Posterior vena cava (tissue), 2 donors: ENCODE measurements around the gene NGF. TPM values are rescaled to one million over a fixed set of nuclear protein-coding genes. Genes with fewer than 3 reads are reported as not detected.

Source experiments
- DNase-seq: peaks from one replicate; pipeline ENCODE4 v3.0.0-alpha.2; 2020; ENCODE audit warnings: low spot score
- intact Hi-C, 2 donors: fragments of 100-400 bp; cut with DNase I; formaldehyde crosslinking; loops; one replicate each; pipeline versions ENCODE4 v1.14.1 to v1.14.2; 2022 to 2023
- total RNA-seq, 2 donors: library from RNA; stranded (reverse); fragmentation: NEBNext Ultra II Directional; extraction: Animal tissue kit (Norgen Biotek cat#: 25700); gene quantifications; one replicate each; pipeline ENCODE4 v1.2.1, GENCODE V29; 2021
- donor health status: DM: yes; HTN: yes; CAD: no.
- donor health status: DM: yes; HTN: yes; CAD: no.

Gene NGF
- total RNA-seq, 2 donors from 2014 or later, result 5.1 to 6.7 TPM

DNA sequence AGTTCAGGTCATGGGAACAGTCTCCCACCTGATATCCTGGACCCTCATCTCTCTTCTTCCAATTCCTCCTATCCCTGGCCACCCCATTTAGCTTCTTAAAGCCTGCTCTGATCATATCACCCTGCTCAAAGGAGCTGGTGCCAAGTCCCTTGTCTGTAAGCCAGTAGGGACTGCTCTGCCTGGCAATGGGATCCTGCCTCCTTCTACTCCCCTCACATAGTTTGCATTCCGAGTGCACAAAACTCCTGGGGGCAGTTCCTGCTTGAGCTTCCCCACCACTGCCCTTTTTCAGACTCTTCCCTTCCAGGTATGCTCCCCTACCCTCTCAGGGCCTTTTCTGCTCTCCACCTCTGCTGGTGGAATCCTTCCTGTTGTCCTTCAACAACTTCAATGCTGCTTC is 48.1 kb downstream of the NGF start:
- intact Hi-C loops, result no loop called here
- DNase-seq, result no peak

- intact Hi-C loops, result no loop called here
Observed at GRCh38 chr1:115288591-115289198, 49.4 kb downstream of the NGF start.

DNA sequence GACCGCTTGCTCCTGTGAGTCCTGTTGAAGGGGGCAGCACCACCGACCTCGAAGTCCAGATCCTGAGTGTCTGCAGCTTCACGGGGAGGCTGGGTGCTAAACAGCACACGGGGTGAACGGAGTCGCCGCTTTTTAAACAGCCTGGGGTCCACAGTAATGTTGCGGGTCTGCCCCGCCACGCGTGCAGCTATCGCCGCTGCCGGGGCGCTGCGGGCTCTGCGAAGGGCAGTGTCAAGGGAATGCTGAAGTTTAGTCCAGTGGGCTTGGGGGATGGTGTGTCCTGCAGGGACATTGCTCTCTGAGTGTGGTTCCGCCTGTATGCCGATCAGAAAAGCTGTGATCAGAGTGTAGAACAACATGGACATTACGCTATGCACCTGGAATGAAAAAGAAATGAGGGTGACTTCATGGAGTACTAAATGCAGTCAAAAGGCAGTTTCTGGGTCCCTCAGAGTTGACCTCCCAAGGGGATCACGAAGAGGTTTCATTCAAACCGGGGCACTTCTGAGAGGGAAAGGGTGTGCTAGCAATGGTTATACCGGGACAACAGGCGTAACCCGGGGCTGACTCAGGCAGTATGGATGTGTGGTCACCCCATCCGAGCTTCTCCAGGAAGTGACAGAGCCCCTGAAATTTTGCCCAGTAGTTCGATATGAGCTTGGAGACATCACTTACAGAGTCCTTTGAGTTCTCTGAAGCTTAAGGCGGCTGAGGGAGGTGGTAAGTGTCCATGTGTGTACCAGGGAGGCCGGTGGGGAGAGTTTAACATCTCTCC is 51.4 kb downstream of the NGF start:
- DNase-seq, result no peak
- intact Hi-C loops, result no loop called here

More at GRCh38 chr1:115288591-115289198, 49.4 kb downstream of the NGF start:
- DNase-seq, result no peak

DNA sequence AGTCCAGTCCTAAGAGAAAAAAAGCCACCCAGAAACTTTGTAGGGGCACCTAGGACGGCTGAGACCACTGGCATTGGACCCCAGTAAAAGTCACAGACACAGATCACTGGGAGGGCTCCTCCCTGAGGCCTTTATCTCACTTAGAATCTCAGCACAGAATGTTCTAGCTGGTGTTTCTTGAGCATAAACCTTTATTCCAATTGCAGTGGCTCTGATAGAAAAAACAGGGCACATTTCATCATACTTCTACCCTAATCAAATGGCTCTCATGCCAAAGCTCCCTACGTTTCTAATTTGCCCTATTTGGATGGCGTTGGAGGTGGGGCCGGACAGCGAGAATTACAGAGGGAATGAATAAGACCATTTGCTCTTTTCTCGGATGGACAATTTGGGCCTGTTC is 53.8 kb downstream of the NGF start:
- DNase-seq, result no peak
- intact Hi-C loops, result no loop called here

GRCh38 chr1:115283681-115284146 is 54.3 kb downstream of the NGF start:
- intact Hi-C loops, result no loop called here

DNA sequence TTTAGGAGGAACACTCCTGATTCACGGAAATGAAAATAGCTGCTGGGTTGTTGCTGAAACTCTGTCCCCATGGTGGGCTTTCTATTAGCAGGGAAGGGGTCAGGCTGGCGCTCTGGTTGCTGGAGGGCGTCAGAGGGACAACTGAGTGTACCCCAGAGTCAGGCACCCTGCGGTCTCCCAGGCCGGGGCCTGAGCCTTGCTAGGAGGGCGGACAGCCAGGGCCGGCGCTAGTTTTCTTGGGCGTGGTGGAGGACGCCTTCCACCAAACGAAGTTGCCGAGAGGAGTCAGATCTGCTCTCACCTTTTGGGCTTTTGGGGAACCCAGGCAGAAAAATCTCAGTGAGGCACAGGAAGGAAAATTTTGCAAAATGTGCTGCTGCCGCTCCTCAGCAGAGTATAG is 54.8 kb downstream of the NGF start:
- peak; percentile 83 for DNase-seq
- intact Hi-C loops, result no loop called here

More at GRCh38 chr1:115283681-115284146, 54.3 kb downstream of the NGF start:
- peak; percentile 85 for DNase-seq

DNA sequence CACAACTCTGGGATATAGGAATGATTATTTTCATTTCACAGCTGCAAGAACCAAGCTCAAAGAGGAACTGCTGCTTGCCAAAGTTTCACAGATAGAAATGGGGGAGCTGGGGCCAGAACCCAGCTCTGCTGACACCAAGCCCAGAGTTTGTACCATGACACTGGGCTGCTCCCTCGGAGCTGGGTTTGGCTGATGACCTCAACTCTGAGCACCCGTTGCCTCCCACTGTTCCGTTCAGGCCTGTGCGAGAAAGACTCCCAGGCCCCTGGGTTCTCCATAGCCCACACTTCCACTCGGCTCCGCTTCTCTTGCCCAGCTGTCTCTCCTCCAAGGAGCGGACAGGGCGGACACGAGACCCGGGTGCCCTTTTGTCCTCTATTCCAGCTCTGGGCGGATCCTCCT is 55.2 kb downstream of the NGF start:
- intact Hi-C loops, result no loop called here
- DNase-seq, result peak; percentile 92

DNA sequence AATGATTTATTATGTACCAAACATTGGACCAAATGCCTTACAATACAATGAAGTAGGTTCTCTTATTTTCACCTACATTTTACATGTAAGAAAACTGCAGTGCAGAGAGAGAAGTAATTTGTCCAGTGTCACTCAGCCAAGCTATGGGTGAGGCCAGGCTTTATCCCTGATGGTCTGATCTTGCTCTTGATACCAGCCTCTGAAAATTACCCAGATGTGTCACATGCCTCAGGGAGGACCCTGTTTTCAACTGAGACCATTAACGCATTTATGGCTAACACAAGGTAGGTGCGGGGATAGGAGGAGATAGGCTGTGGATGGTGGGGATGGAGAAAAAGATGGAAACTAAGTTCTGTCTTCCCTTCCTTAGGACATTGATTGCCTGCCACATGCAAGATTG is 56.9 kb downstream of the NGF start:
- intact Hi-C loops, result no loop called here
- no peak for DNase-seq

DNA sequence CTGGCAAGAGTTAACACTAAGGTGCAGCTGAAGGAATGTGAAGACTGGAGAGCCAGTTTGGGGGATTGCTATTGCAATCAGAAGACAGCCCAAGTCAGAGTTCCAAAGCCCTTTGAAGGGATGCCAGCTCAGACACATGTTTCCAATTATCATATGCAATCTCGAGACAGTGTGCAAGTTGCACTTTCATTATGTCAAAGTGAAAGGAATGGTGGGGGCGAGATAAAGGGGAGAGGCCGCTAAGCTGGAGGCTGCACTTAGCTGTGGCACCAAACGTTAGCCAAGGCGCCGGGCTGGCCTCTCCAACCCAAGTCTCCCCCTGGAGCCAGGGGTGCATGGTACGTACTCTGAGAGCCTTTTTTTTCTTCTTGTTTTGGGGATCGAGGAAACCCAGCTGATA is 58.0 kb downstream of the NGF start:
- intact Hi-C loops, result no loop called here
- DNase-seq, result no peak

GRCh38 chr1:115278211-115278610 is 59.8 kb downstream of the NGF start:
- intact Hi-C loops, result loop anchor here in 1 of 2 donors (10.0 kb wide), 2 partner anchors 177 to 563 kb away; partner anchors contain the start of gene NRAS
- DNase-seq, result no peak

DNA sequence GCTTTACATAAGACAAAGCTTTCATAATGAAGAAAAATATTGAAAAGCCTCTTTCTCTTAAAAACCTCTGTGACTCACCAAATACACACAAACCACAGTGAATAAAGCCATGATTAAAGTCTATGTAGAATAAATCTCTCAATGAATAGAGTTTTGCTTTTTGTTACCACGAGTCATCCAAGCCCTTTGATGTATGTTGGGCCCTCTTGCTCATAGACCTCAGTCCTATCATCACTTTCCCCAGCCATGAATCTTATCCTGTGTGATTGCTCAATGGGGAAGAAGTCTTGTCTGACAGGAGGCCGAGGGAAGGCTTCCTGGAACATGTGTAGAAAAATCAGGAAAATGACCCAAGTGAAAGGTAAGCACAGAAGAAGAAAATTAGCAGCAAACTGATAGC is 60.8 kb downstream of the NGF start:
- intact Hi-C loops, result loop anchor here in 1 of 2 donors (10.0 kb wide), 2 partner anchors 178 to 562 kb away; partner anchors contain the start of gene NRAS
- DNase-seq, result no peak

DNA sequence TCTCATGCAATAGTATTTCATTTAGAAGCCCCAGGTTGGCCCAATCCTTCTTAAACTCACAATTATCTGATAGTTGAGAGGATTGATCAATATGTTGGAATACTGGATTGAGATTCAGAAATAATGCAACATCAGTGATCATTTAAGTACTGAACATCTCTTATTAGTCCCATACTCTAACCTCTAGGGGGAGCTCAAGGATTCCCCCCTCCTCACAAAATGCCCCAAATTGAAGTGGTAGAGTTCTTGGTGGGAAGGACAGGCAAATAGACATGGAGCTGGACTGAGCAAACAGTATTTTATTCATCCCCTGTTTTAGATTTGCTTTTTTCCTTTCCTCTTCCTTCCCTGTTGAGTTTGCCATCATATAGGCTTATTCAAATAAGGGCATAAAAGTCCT is 62.8 kb downstream of the NGF start:
- intact Hi-C loops, result loop anchor here in 1 of 2 donors (10.0 kb wide), 2 partner anchors 180 to 560 kb away; partner anchors contain the start of gene NRAS
- no peak for DNase-seq

DNA sequence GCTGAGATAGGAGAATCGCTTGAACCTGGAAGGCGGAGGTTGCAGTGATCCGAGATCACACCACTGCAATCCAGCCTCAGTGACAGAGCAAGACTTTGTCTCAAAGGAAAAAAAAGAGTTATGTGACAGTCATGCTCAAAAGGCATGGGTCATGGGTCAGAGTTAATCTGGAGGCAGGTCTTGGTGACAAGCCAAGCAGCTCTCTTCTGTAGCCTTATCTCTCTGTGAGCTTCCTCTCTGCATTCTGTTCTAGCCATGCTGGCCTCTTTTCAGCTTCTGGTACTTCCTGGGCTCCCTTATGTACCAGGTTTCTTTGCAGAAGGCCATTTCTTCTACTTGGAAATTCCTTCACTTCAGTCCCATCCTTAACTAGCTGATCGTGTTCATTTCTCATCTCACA is 63.6 kb downstream of the NGF start:
- DNase-seq, result no peak
- intact Hi-C loops, result loop anchor here in 1 of 2 donors (10.0 kb wide), 2 partner anchors 180 to 560 kb away; partner anchors contain the start of gene NRAS

GRCh38 chr1:115266729-115267421 is 71.2 kb downstream of the NGF start:
- no peak for DNase-seq

GRCh38 chr1:115265099-115265498 is 73.0 kb downstream of the NGF start:
- DNase-seq, result no peak
- intact Hi-C loops, result no loop called here

More at GRCh38 chr1:115266729-115267421, 71.2 kb downstream of the NGF start:
- intact Hi-C loops, result no loop called here

GRCh38 chr1:115262886-115263285 is 75.2 kb downstream of the NGF start:
- intact Hi-C loops, result no loop called here

DNA sequence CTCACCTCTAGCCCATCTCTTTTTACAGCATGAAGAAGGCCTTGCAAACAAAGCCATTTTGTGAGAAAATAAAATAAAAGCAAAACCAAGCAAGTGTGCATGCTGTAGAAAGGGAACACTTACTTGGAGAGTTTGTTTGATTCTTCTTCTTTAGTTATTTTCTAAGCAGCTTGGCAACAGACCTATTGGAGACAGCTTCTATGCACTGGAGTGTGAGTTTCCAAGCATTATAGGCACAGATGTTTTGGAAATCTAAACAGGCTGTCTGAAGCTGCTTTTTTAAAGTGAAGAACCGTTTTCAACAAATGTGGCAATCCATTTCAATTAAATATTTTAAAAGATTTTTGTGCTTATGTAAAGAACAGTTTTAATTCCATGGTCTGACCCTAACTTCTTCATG is 76.6 kb downstream of the NGF start:
- intact Hi-C loops, result no loop called here
- DNase-seq, result no peak

More at GRCh38 chr1:115262886-115263285, 75.2 kb downstream of the NGF start:
- DNase-seq, result no peak

DNA sequence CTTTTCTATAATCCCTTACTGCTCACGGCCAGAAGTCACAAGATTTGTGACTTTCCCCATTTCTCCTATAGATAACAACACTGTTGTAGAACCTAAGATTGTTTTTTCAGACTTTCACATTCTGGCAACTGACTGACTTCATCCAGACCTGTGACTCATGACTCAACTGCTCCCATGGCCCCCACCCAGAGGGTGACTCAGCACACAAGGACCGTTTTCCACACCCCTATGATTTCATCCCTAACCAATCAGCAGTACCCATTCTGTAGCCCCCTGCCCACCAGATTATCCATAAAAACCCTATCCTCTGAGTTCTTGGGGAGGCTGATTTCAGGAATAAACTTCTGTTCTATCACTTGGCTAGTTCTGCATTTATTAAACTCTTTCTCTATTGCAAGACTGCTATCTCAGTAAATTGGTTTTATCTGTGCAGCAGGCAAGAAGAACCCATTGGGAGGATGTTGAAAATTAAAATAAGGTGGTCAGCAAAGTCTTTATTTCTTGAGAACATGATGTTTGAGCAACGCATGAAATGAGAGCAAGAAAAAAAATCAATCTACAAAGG is 79.7 kb downstream of the NGF start:
- intact Hi-C loops, result no loop called here
- DNase-seq, result no peak

- intact Hi-C loops, result no loop called here
Observed at GRCh38 chr1:115257591-115257990, 80.5 kb downstream of the NGF start.

GRCh38 chr1:115255154-115255553 is 82.9 kb downstream of the NGF start:
- no peak for DNase-seq
- intact Hi-C loops, result no loop called here

More at GRCh38 chr1:115257591-115257990, 80.5 kb downstream of the NGF start:
- DNase-seq, result no peak
